Activated CD8-positive, alpha-beta memory T cell treated with anti-CD3 and anti-CD28 coated beads, Interleukin-2, amount 50 U/mL, for 24 hours (primary cell): ENCODE results near the gene PHF23.

Experiments used
- DNase-seq: peaks from one replicate; pipeline ENCODE4 v3.0.0-alpha.2; 2020; ENCODE audit errors: extremely low read depth

Gene PHF23

GRCh38 chr17:7219812-7220592 is 19.3 kb downstream of the PHF23 start, which contains the start of the genes ACADVL and DLG4:
Gene ACADVL (plus strand): TSS chr17:7219938. CDS start chr17:7219985, 47 bp downstream.
Gene DLG4 (minus strand): TSS chr17:7219836.
- no peak for DNase-seq

- no peak for DNase-seq
Observed at GRCh38 chr17:7219229-7219811, 19.9 kb downstream of the PHF23 start.

GRCh38 chr17:7218758-7219157 is 20.5 kb downstream of the PHF23 start:
- no peak for DNase-seq

GRCh38 chr17:7218166-7218565 is 21.1 kb downstream of the PHF23 start:
- no peak for DNase-seq

GRCh38 chr17:7217113-7217987 is 21.9 kb downstream of the PHF23 start:
- no peak for DNase-seq

DNA sequence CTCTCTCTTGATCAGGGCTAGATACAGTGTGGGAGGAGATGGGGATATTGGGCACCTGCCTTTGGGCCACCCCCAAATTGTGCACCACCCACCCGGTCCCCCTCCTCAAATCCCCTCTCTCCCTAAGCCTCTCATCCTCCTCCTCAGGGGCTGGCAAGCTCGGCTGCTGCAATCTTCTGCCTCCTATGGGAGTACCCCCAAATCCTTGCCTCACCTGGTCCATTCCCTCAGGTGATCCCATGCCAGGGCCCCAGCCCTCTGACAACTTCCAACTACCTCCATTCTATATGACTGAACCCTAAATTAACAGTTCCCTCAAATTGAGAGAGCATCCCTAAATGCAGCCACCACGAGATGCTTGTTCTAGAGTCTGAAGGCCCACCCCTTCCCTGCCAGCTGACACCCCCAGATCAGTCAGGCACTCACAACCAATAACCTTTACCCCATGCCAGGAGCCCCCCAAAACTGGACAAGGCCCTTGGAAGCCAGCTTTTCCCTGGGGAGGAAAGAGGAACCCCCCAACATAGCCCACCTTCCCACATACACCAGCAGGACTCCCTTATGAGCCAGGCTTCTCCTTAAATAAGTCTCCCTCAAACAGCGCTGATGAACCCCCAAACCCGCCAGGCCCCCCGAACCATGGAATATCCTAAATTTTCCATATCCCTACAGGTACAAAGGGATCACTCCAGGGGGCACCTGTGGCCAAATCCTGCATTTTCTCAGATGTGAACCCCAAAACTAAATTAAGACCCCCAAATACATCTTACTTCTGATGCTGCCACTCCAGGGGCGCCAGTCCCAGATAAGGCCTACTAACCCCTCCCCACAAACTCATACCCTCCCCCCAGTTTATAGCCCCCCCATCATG is 22.8 kb downstream of the PHF23 start:
- no peak for DNase-seq

DNA sequence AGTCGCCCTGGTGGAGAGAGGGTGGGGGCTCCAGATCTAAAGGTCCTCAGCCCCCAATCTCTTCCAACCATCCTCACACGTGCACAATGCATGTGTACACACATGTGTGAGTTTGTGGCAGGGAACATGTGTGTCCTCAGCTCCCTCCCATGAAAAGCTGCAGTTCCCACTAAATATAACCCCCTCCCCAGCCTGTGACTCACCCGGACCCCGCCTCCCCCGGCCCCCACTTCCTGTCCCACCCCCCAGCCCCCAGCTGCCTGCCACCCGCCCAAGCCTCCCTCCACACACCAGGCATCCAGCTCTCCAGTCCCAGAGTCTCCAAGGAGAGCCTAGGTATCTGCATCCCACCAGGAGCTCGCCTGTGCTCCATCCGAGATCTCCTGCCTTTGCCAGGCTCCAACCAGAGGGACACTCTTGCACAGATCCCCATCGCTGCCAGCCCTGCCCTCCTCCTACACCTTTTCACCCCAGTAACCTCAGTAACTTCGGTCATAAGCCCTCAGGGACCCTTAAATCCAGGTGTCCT is 23.5 kb downstream of the PHF23 start:
- no peak for DNase-seq

- DNase-seq = no peak
Observed at GRCh38 chr17:7215136-7215638, 24.1 kb downstream of the PHF23 start.

DNA sequence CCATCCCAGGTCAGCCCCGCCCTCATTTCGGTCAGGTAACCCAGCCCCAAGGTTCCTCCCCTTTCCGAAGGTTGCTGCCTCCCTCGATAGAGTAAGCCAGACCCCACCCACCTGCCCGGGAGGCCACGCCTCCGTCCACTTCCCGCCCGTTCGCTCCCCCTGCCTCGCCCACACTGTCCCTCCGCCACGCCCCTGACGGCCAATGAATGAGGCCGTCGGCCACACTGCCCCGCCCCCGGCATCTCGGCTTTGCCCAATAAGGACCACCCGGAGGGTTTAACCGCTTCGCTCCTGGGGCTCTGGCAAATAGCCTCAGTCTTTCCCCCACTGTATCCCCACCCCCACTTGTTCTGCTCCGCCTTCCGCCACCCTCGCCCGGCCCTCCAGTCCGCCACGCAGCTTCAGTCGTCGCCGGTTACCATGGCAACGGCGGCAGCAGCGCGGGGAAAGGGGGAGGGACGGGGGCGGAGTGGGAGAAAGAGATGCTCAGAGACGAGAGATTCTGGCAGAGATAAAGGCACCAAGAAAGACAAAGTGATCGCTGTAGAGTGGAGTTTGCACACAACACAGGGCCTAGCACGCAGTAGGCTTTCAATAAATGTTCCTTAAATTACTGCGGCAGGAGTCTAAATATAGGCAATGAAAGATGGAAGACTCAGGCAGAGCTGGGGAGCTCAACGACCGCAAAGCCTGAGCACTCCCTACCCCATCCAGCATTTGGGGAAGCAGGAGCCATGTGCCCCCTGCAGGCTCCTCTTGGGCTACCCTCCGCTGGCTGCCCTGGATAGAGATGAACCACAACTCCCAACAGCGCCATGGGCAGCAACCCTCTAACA is 24.7 kb downstream of the PHF23 start:
- DNase-seq = peak; percentile 99

GRCh38 chr17:7213895-7214299 is 25.4 kb downstream of the PHF23 start:
- no peak for DNase-seq

DNA sequence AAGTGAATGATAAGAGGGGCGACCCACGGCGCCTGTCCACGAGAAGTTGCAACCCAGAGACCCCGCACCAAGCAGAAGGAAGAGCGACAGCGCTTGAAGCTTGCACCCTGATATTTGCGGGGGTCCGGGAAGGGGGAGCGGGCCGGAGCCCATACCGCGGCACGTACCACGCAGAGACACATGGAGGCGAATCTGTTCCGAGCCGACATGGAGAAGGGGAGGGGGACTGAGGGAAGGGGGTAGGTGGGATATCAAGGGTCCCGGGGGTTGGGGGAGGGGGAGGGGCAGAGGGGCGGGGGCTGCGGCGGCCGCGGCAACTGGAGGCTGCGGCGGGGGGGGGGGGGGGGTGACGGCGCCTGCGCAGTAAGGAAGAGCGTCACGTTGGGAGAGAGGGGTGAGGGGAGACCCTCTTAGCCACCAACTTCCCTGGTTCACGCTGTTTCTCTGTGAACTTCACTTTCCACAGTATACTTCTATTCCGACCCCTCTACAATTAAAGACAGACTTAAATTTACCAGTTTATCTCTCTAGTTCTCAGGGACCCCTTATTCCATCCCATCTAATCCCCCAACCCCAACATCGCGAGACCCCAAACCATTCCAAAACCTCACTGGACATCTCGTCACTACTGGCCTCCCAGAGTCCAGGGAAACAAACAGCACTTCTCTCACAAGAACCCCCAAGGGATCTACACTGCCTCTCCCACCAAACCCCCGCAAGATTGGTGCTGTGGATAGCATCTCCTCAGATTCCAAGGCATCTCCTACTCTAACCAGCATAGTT is 27.6 kb downstream of the PHF23 start:
- DNase-seq = no peak

DNA sequence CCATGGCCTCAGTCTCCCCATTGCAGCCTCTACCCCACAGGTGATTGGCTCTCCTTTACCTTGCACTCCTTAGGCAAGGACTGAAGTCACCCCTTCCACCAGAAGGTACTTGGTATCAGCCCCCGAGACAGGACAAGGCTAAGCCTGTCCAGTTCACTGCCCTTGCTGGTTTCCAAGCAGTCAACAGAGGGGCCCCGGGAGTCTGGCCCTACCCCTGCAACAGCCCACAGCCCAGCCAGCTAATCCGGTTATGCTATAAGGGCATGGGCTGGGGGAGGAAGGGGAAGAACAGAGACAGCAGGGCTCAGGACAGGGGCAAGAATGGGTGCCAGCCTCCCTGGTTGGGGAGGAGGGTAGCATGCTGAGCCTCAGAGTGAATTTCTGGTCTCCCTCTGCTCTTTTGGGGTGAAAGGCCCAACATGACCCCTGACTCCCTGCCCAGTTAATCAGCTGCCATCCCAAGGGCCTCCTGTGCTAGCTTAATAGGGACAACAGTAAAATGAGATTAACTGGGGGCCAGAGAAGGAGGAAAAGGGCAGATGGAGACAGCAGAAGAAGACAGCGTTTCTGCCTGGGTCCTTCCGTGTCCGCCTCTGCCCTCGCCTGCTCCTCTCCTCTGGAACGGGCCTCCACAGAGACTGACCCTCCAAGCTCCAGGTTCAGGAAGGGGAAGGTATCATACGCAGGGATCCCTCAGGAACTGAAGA is 30.4 kb downstream of the PHF23 start:
- no peak for DNase-seq

- DNase-seq = no peak
Observed at GRCh38 chr17:7208027-7208571, 31.2 kb downstream of the PHF23 start.

- no peak for DNase-seq
Observed at GRCh38 chr17:7207120-7208001, 31.9 kb downstream of the PHF23 start.

- DNase-seq = no peak
Observed at GRCh38 chr17:7205561-7205960, 33.7 kb downstream of the PHF23 start.

DNA sequence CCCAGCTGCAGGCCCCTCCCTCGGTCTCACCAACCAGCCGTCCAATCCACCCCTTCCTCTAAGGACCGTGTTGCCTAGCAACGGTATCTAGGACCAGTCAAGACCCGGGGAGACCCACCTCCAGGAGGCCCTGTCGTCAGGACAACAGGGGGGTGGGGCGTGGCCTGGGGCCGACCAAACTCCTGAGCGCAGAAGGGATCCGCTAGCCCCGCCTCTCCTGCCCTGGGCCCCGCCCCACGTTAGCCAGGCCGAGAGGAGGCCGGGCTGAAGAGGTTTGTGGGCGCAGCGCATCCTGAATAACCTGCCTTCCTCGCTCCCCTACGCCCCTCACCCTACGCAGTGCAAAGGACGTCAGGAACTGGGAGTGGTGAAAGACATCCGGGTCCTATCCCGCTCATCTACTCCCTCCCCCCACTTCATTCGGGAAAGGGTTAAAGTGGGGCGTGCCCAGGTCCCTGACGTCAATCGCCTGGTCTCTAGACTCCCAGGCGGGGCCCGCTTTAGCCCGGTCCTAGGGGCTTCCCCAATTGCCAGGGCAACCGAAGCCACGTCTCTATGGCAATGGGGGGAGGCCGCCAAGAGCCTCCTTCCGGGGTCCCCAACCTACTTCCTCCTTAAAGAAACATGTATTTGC is 34.3 kb downstream of the PHF23 start:
- DNase-seq = peak; percentile 87

- no peak for DNase-seq
Observed at GRCh38 chr17:7204336-7204735, 34.9 kb downstream of the PHF23 start.
